Transverse colon (tissue), 4 donors: ENCODE measurements around the gene GRIP1. TPM values are rescaled to one million over a fixed set of nuclear protein-coding genes. Genes with fewer than 3 reads are reported as not detected.

Experiments
- DNase-seq: peaks from one replicate; pipeline ENCODE4 v3.0.0-alpha.2; 2019
- H3K27ac ChIP-seq, 4 donors: fragments of 200-600 bp; sonication (generic); 2 replicates each; pipeline ENCODE4 v1.5.1; 2016 to 2018; ENCODE audit warnings: inconsistent platforms in 4 of 4
- H3K27me3 ChIP-seq: fragments of 200-600 bp; sonication (generic); 2 replicates; pipeline ENCODE4 v1.5.1; 2017; ENCODE audit warnings: inconsistent platforms
- H3K36me3 ChIP-seq, 4 donors: fragments of 200-600 bp; sonication (generic); 2 replicates each; pipeline ENCODE4 v1.5.1; 2017 to 2019; ENCODE audit warnings: inconsistent platforms in 4 of 4
- H3K4me1 ChIP-seq, 4 donors: fragments of 200-600 bp; sonication (generic); 2 replicates each; pipeline ENCODE4 v1.5.1; 2017 to 2020; ENCODE audit warnings: inconsistent platforms in 4 of 4
- H3K4me3 ChIP-seq, 4 donors: fragments of 200-600 bp; sonication (generic); 1 replicate in 1 of 4; 2 replicates in 3 of 4; pipeline versions ENCODE4 v1.5.1 to v1.6.1; 2017 to 2019; ENCODE audit warnings: inconsistent platforms in 4 of 4
- H3K9me3 ChIP-seq, 2 donors: fragments of 200-600 bp; sonication (generic); 2 replicates each; pipeline ENCODE4 v1.5.1; 2017 to 2019; ENCODE audit warnings: inconsistent platforms in 2 of 2
- EP300 ChIP-seq: sonication (generic); formaldehyde crosslinking; IDR thresholded peaks from one replicate; pipeline ENCODE4 v1.6.1; 2017; ENCODE audit warnings: antibody characterized with exemption, low read depth
- POLR2A ChIP-seq: fragments of 450-650 bp; IDR thresholded peaks from one replicate; pipeline ENCODE4 v1.6.1; 2016; ENCODE audit warnings: antibody characterized with exemption, mild to moderate bottlenecking, moderate library complexity
- POLR2AphosphoS5 ChIP-seq, 3 donors: sonication (generic); formaldehyde crosslinking; IDR thresholded peaks; one replicate each; pipeline ENCODE4 v1.6.1; 2016; ENCODE audit warnings: antibody characterized with exemption in 3 of 3
- WGBS, 2 donors: methylation state at CpG; one replicate each; pipeline ENCODE4 v1.1.5; 2018; ENCODE audit warnings: low coverage in 1 of 2; 5-methylcytosine and 5-hydroxymethylcytosine counted together
- in situ Hi-C, 4 donors: fragments of 200-750 bp; cut with MboI; loops; one replicate each; pipeline versions ENCODE4 v1.15.0 to v1.15.1; 2017; ENCODE audit warnings: low sequenced_read_pairs in 3 of 4, low pct_ligation_motif_present in 1 of 4, low pct_unique_long_range_greater_than_20kb in 1 of 4
- intact Hi-C: fragments of 100-400 bp; cut with DNase I; formaldehyde crosslinking; loops from one replicate; pipeline ENCODE4 v1.15.1; 2023; ENCODE audit warnings: low total_unique reads
- total RNA-seq, 4 donors: library from RNA; depleted of rRNA; stranded (reverse); fragments of >200 nt; gene quantifications; one replicate each; pipeline ENCODE4 v1.1.0, GENCODE V29; 2016
- TF ChIP-seq, protein P1 (sequence below), 5 experiments: fragments of 200-600 bp in 3 of 5; fragments of 450-650 bp in 2 of 5; sonication (generic) in 3 of 5; IDR thresholded peaks; 1 replicate in 2 of 5; 2 replicates in 3 of 5; pipeline ENCODE4 v1.5.1; 2016 to 2017; ENCODE audit warnings: antibody characterized with exemption in 5 of 5, inconsistent platforms in 3 of 5, mild to moderate bottlenecking in 2 of 5, moderate library complexity in 1 of 5

GRIP1 gene
- total RNA-seq, 4 donors from 2014 or later, result 4.4 to 9.0 (median 8.2) TPM

DNA sequence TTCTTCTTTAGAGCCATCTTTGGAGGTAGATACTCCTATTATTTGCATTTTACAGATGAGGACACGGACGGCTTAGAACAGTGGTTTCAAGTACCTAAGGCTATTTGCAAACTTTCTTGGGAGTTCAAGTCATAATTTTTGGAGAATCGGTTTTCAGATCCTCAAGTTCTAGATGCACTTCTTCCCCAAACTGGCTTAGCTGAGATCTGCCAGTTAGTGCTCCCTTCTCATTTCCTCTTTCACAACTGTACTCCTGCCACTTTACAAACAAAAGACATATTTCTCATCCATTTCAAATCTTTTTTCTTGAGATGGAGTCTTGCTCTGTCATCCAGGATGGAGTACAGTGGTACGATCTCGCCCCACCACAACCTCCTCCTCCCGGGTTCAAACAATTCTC is 299.3 kb downstream of the GRIP1 start:
- in situ Hi-C loops, result no loop called here
- no peak for DNase-seq
- no peak overlapping the region for H3K27ac ChIP-seq
- H3K36me3 ChIP-seq, result no peaks in the 10 kb centered on the region
- intact Hi-C loops, result no loop called here
- 87 to 93% methylated on average over 6 of the region's 6 CpGs for WGBS, 2 donors
- H3K9me3 ChIP-seq, result no peaks in the 10 kb centered on the region
- H3K4me3 ChIP-seq, result no peak overlapping the region
- H3K4me1 ChIP-seq, result no peaks in the 10 kb centered on the region
- TF ChIP-seq, protein P1, sequence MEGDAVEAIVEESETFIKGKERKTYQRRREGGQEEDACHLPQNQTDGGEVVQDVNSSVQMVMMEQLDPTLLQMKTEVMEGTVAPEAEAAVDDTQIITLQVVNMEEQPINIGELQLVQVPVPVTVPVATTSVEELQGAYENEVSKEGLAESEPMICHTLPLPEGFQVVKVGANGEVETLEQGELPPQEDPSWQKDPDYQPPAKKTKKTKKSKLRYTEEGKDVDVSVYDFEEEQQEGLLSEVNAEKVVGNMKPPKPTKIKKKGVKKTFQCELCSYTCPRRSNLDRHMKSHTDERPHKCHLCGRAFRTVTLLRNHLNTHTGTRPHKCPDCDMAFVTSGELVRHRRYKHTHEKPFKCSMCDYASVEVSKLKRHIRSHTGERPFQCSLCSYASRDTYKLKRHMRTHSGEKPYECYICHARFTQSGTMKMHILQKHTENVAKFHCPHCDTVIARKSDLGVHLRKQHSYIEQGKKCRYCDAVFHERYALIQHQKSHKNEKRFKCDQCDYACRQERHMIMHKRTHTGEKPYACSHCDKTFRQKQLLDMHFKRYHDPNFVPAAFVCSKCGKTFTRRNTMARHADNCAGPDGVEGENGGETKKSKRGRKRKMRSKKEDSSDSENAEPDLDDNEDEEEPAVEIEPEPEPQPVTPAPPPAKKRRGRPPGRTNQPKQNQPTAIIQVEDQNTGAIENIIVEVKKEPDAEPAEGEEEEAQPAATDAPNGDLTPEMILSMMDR (IDR thresholded peaks at IDR 0.05), result no peak
- no peak for TF ChIP-seq POLR2A
- TF ChIP-seq EP300, result no peak
- no peak for TF ChIP-seq POLR2AphosphoS5 (IDR thresholded peaks at IDR 0.05)
- H3K27me3 ChIP-seq, result no peaks in the 10 kb centered on the region

DNA sequence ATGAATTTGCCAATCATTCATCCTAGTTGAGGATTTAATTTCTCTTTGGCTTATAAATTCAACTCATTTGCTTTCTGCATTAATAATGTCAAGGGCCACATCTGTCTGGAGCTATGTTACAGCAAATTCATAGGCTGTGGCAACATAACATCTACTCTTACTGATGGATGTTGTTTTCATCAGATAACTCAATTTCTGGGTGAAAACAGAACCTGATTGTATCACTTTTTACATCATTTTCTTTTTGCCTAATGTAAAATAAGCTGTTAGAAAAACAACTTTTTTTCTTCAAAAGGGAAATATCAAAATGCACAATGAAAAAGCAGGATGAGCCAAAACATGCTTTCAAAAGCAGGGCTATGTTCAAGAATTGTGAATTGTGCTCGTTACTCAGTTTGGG is 303.3 kb downstream of the GRIP1 start:
- H3K9me3 ChIP-seq, result no peaks in the 10 kb centered on the region
- no peak for DNase-seq
- H3K27me3 ChIP-seq, result no peaks in the 10 kb centered on the region
- TF ChIP-seq POLR2AphosphoS5 (IDR thresholded peaks at IDR 0.05), result no peak
- TF ChIP-seq POLR2A, result no peak
- H3K27ac ChIP-seq, result no peak overlapping the region
- no peak overlapping the region for H3K4me3 ChIP-seq
- in situ Hi-C loops (no loop called here), intact Hi-C loops (no loop called here)
- H3K36me3 ChIP-seq, result no peaks in the 10 kb centered on the region
- WGBS, 2 donors, result 86 to 89% methylated on average over 1 of the region's 1 CpG
- no peaks in the 10 kb centered on the region for H3K4me1 ChIP-seq

DNA sequence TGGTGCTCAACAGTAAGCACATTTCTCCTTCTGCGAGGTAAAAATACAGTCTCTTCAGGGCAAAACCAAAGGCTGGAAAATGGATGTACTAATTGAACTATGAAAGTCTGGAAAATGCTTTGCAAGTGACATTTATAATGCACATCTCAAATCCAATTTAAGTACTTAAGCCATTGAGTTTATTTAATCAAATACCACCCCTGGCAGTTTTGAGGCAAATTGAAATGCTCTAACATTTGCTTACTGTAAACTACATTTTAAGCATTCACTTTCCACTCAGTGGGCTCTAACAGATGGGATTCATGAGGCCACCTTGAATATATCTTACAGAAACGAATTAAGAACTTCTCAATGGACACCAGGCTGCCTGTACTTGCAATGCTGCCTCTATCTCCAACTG is 306.9 kb downstream of the GRIP1 start:
- WGBS, 2 donors, result 43 to 68% methylated on average over 1 to 2 of the region's 2 CpGs
- no peak for DNase-seq
- intact Hi-C loops, result no loop called here
- H3K4me3 ChIP-seq, result no peak overlapping the region
- no peak overlapping the region for H3K27ac ChIP-seq
- H3K36me3 ChIP-seq, result no peaks in the 10 kb centered on the region
- no peak for TF ChIP-seq EP300
- TF ChIP-seq POLR2A, result no peak
- TF ChIP-seq, protein P1 (IDR thresholded peaks at IDR 0.05), result no peak
- TF ChIP-seq POLR2AphosphoS5 (IDR thresholded peaks at IDR 0.05), result no peak
- H3K4me1 ChIP-seq, result no peaks in the 10 kb centered on the region
- no peaks in the 10 kb centered on the region for H3K27me3 ChIP-seq
- in situ Hi-C loops, result no loop called here
- no peaks in the 10 kb centered on the region for H3K9me3 ChIP-seq

DNA sequence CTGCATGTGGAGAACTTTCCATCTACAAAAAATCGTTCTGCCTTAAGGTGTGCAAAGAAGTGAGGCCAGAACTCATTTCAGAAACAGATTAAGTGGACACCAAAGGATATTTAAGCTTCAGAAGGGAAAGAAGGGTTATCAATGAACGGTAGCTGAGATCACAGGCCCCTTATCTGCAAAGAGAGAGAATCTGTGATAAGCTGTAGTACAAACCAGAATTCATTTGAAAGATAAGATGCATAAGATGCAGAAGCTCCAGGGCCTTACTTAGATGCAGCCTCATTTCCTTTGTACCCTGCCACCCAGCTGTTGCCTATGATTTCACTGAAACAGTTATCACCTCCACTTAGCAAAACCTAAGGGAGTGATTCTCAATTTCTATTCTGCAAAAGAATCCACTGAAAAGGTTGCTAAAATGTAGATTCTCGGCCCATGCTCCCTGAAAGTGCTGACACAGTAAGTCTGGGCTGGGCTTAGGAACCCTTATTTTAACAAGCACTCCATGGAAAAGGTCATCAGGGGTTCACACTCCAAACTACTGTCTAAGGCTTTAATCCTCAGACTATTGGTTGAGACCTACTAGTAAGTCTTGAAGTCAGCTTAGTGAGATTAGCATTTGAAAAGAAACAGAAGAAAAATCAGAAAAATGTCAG is 311.7 kb downstream of the GRIP1 start:
- TF ChIP-seq POLR2A, result no peak
- TF ChIP-seq EP300, result no peak
- TF ChIP-seq, protein P1 (IDR thresholded peaks at IDR 0.05), result no peak
- TF ChIP-seq POLR2AphosphoS5 (IDR thresholded peaks at IDR 0.05), result no peak
- no peaks in the 10 kb centered on the region for H3K27me3 ChIP-seq
- intact Hi-C loops (no loop called here), in situ Hi-C loops (no loop called here)
- H3K4me1 ChIP-seq, result no peaks in the 10 kb centered on the region
- no peaks in the 10 kb centered on the region for H3K36me3 ChIP-seq
- no peak overlapping the region for H3K4me3 ChIP-seq
- 50 to 64% methylated on average over 2 to 3 of the region's 3 CpGs for whole genome bisulfite sequencing, 2 donors
- H3K9me3 ChIP-seq, result no peaks in the 10 kb centered on the region
- no peak overlapping the region for H3K27ac ChIP-seq
- no peak for DNase-seq
